ENCODE data around the gene UNC5B.

Gene UNC5B

GRCh38 chr10:71306979-71307378 is 94.6 kb downstream of the UNC5B start:
- no peak for DNase-seq (ENCODE audit: low read depth)
- no peak overlapping the region for H3K4me3 ChIP-seq (ENCODE audit: control insufficient read depth, low read depth, low read length)
- TF ChIP-seq CTCF (IDR thresholded peaks at IDR 0.05; ENCODE audit: control insufficient read depth, insufficient read depth, low read depth, low read length, missing control alignments): no peak

- TF ChIP-seq CTCF (IDR thresholded peaks at IDR 0.05; ENCODE audit: control insufficient read depth, insufficient read depth, low read depth, low read length, missing control alignments): no peak
- no peak overlapping the region for H3K4me3 ChIP-seq (ENCODE audit: control insufficient read depth, low read depth, low read length)
- DNase-seq (ENCODE audit: low read depth): no peak
Measured at GRCh38 chr10:71307469-71308085, 95.2 kb downstream of the UNC5B start.

GRCh38 chr10:71308244-71308643 is 95.9 kb downstream of the UNC5B start:
- no peak for DNase-seq (ENCODE audit: low read depth)
- H3K4me3 ChIP-seq (ENCODE audit: control insufficient read depth, low read depth, low read length): no peak overlapping the region
- TF ChIP-seq CTCF (IDR thresholded peaks at IDR 0.05; ENCODE audit: control insufficient read depth, insufficient read depth, low read depth, low read length, missing control alignments): no peak

- H3K4me3 ChIP-seq (ENCODE audit: control insufficient read depth, low read depth, low read length): no peak overlapping the region
- TF ChIP-seq CTCF (IDR thresholded peaks at IDR 0.05; ENCODE audit: control insufficient read depth, insufficient read depth, low read depth, low read length, missing control alignments): no peak
- no peak for DNase-seq (ENCODE audit: low read depth)
Measured at GRCh38 chr10:71308985-71309384, 96.6 kb downstream of the UNC5B start.

- no peak overlapping the region for H3K4me3 ChIP-seq (ENCODE audit: control insufficient read depth, low read depth, low read length)
- no peak for TF ChIP-seq CTCF (IDR thresholded peaks at IDR 0.05; ENCODE audit: control insufficient read depth, insufficient read depth, low read depth, low read length, missing control alignments)
- no peak for DNase-seq (ENCODE audit: low read depth)
Measured at GRCh38 chr10:71309919-71310318, 97.5 kb downstream of the UNC5B start.

GRCh38 chr10:71312220-71312619 is 99.8 kb downstream of the UNC5B start:
- TF ChIP-seq CTCF (IDR thresholded peaks at IDR 0.05; ENCODE audit: control insufficient read depth, insufficient read depth, low read depth, low read length, missing control alignments): no peak
- DNase-seq (ENCODE audit: low read depth): no peak

More at GRCh38 chr10:71312220-71312619, 99.8 kb downstream of the UNC5B start:
- H3K4me3 ChIP-seq (ENCODE audit: control insufficient read depth, low read depth, low read length): no peak overlapping the region
